Inflammatory macrophage (primary cell): ENCODE measurements around the gene C11orf65.

Experiments used
- DNase-seq, 2 donors: peaks; one replicate each; pipeline ENCODE4 v3.0.0-alpha.2; 2020 to 2022

C11orf65 gene

GRCh38 chr11:108368134-108368533 lies 99.2 kb downstream of the C11orf65 start:
- no peak for DNase-seq

GRCh38 chr11:108364159-108364558 lies 103.2 kb downstream of the C11orf65 start:
- DNase-seq, result no peak

GRCh38 chr11:108351468-108351867 lies 115.9 kb downstream of the C11orf65 start:
- peak; percentile 18 to 22 for DNase-seq

- DNase-seq, result no peak
Observed at GRCh38 chr11:108346451-108346850, 120.9 kb downstream of the C11orf65 start.

- no peak for DNase-seq
Observed at GRCh38 chr11:108345767-108346166, 121.6 kb downstream of the C11orf65 start.

DNA sequence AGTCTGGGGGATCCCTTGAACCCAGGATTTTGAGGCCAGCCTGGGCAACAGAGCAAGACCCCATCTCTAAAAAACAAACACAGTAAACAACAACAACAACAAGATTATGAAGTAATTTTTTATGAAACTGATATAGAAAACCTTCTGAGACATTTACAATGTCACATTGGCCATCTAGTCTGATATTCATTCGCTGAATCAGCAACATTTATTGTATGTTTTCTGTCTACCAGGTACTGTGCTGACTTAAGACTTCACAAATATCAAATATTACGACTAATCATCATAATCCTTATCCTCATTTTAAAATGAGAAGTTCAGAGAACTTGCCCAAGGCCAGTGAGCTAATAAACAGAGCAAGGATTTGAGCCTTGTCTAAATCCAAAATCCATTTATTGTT lies 123.6 kb downstream of the C11orf65 start:
- DNase-seq, result no peak

- DNase-seq, result no peak
Observed at GRCh38 chr11:108341654-108342053, 125.7 kb downstream of the C11orf65 start.

- no peak for DNase-seq
Observed at GRCh38 chr11:108340973-108341372, 126.4 kb downstream of the C11orf65 start.

GRCh38 chr11:108338750-108339149 lies 128.6 kb downstream of the C11orf65 start:
- no peak for DNase-seq

- DNase-seq, result no peak
Observed at GRCh38 chr11:108333403-108333899, 133.9 kb downstream of the C11orf65 start.
